Endothelial cell of umbilical vein (primary cell): Measurements from ENCODE around the gene RXYLT1.

ENCODE experiments used
- EZH2 ChIP-seq: IDR thresholded peaks from 2 replicates; pipeline ENCODE4 v1.6.1; 2012; ENCODE audit warnings: borderline replicate concordance, low read depth, mild to moderate bottlenecking, moderate library complexity, low read length, inconsistent platforms; ENCODE audit not compliant: severe bottlenecking
- POLR2AphosphoS5 ChIP-seq: IDR thresholded peaks from 2 replicates; pipeline ENCODE4 v1.6.1; 2012; ENCODE audit warnings: low read depth, mild to moderate bottlenecking, control low read depth, low read length, moderate library complexity; ENCODE audit not compliant: insufficient read depth

DNA sequence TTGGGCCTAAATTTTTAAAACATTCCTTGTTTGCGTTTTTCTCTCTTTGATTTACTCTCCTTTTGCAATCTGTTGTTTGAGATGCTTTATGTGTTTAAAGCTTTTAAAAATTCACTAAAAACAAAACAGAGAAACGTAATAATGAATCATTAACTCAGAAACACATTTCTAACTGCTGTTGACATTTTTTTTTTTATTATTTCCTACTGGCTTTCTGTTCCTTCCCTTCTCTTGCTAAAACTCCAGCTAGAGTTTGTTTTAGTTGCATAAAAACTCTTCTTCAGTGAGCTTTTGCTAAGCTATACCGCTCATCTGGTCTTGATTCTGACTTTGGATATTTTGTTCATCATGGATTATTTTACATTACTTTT is 35.8 kb downstream of the RXYLT1 start:
- TF ChIP-seq EZH2 (no peak), POLR2AphosphoS5 (no peak)
